Adrenal gland (tissue), 5 donors: Measurements from ENCODE around the gene TIMP2.

Source experiments
- POLR2A ChIP-seq, 2 donors: fragments of 450-650 bp; IDR thresholded peaks; one replicate each; pipeline ENCODE4 v1.6.1; 2017; ENCODE audit warnings: antibody characterized with exemption in 2 of 2, mild to moderate bottlenecking in 2 of 2, moderate library complexity in 1 of 2
- TF ChIP-seq, protein P1 (sequence below), 6 experiments: fragments of 450-650 bp in 4 of 6; fragments of 200-600 bp in 2 of 6; sonication (generic) in 1 of 6; IDR thresholded peaks; 1 replicate in 5 of 6; 2 replicates in 1 of 6; pipeline versions ENCODE4 v1.5.1 to v1.8.0; 2016 to 2021; ENCODE audit warnings: antibody characterized with exemption in 6 of 6, mild to moderate bottlenecking in 2 of 6, moderate library complexity in 1 of 6
- donor health status: DM: no; HTN: no; CAD: no.

DNA sequence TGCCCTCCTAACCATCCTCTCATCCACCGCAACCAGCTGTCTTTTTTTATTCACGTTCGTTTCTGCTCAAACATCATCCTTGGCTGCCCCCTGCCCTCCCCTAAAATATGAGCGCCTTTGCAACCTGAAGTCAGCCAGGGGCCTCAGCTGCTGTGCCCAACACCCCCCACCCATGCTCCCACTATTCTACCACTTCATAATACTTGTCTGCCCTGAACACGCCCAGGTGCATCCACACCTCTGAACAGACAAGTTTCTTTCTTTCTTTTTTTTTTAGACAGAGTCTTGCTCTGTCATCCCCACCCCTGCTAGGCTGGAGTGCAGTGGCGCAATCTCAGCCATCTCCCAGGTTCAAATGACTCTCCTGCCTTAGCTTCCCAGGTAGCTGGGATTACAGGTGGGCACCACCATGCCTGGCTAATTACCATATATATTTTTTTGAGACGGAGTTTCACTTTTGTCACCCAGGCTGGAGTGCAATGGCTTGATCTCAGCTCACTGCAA lies 49.0 kb downstream of the TIMP2 start:
- TF ChIP-seq, protein P1, sequence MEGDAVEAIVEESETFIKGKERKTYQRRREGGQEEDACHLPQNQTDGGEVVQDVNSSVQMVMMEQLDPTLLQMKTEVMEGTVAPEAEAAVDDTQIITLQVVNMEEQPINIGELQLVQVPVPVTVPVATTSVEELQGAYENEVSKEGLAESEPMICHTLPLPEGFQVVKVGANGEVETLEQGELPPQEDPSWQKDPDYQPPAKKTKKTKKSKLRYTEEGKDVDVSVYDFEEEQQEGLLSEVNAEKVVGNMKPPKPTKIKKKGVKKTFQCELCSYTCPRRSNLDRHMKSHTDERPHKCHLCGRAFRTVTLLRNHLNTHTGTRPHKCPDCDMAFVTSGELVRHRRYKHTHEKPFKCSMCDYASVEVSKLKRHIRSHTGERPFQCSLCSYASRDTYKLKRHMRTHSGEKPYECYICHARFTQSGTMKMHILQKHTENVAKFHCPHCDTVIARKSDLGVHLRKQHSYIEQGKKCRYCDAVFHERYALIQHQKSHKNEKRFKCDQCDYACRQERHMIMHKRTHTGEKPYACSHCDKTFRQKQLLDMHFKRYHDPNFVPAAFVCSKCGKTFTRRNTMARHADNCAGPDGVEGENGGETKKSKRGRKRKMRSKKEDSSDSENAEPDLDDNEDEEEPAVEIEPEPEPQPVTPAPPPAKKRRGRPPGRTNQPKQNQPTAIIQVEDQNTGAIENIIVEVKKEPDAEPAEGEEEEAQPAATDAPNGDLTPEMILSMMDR (IDR thresholded peaks at IDR 0.05): no peak
- no peak for TF ChIP-seq POLR2A (IDR thresholded peaks at IDR 0.05)
